GM10266 (cell line): ENCODE measurements around the gene C5orf24.
"Not testable (repeated sequence)": the region's sequence is repeated elsewhere in the genome, so short reads cannot be mapped to it uniquely, and the experiment has no call there.

ENCODE experiments used
- DNase-seq: peaks from one replicate; pipeline ENCODE4 v3.0.0; 2012; ENCODE audit errors: extremely low spot score
- TF ChIP-seq, protein P1 (sequence below): IDR thresholded peaks from 2 replicates; pipeline ENCODE4 v1.5.1; 2012; ENCODE audit warnings: mild to moderate bottlenecking, low read depth; ENCODE audit not compliant: control insufficient read depth, insufficient read depth; ENCODE audit errors: missing control alignments

The C5orf24 gene

DNA sequence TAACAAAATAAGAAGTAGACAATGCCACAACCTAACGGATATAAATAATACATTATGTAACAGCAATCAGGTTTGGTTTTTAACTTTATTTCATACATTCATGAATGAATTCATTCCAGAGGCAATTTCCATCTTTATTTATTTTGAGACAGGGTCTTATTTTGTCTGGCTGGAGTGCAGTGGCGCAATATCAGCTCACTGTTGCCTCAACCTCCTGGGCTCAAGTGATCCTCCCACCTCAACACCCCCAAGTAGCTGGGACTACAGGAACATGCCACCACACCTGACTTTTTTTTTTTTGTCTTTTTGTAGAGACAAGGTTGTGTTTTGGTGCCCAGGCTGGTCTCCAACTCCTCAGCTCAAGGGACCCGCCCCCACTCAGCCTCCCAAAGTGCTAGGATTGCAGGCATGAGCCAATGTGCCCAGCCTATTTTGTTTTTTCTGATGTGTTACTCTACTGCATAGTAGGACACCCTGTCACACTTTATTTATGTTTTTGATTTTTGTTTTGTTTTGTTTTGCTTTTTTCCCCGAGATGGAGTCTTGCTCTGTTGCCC is 26.3 kb upstream of the C5orf24 start:
- TF ChIP-seq, protein P1, sequence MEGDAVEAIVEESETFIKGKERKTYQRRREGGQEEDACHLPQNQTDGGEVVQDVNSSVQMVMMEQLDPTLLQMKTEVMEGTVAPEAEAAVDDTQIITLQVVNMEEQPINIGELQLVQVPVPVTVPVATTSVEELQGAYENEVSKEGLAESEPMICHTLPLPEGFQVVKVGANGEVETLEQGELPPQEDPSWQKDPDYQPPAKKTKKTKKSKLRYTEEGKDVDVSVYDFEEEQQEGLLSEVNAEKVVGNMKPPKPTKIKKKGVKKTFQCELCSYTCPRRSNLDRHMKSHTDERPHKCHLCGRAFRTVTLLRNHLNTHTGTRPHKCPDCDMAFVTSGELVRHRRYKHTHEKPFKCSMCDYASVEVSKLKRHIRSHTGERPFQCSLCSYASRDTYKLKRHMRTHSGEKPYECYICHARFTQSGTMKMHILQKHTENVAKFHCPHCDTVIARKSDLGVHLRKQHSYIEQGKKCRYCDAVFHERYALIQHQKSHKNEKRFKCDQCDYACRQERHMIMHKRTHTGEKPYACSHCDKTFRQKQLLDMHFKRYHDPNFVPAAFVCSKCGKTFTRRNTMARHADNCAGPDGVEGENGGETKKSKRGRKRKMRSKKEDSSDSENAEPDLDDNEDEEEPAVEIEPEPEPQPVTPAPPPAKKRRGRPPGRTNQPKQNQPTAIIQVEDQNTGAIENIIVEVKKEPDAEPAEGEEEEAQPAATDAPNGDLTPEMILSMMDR = no peak

GRCh38 chr5:134821841-134822240 is 23.9 kb upstream of the C5orf24 start:
- no peak for DNase-seq
- TF ChIP-seq, protein P1 = no peak

More for the DNA sequence above, 26.3 kb upstream of the C5orf24 start:
- no peak for DNase-seq

GRCh38 chr5:134824681-134825080 is 21.1 kb upstream of the C5orf24 start:
- DNase-seq = no peak
- TF ChIP-seq, protein P1 = no peak

GRCh38 chr5:134825212-134825611 is 20.6 kb upstream of the C5orf24 start:
- TF ChIP-seq, protein P1 = no peak
- DNase-seq = no peak

- no peak for DNase-seq
- TF ChIP-seq, protein P1 = no peak
These were observed 12.3 kb upstream of the C5orf24 start for GRCh38 chr5:134833340-134834032.

DNA sequence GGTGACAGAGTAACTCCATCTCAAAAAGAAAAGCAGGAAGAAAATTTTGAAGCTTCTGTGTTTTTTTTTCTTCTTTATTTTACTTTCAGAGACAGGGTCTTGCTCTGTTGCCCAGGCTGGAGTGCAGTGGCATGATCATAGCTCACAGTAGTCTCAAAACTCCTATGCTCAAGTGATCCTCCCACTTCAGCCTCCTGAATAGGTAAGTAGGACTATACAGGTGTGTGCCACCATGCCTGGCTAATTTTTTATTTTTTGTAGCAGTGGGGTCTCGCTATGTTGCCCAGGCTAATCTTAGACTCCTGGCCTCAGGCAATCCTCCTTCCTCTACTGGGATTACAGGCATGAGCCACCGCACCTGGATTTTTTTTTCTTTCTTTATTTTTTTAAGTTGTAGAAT is 10.1 kb upstream of the C5orf24 start:
- TF ChIP-seq, protein P1 = no peak
- no peak for DNase-seq

GRCh38 chr5:134837530-134838181 is 8.1 kb upstream of the C5orf24 start:
- TF ChIP-seq, protein P1 = no peak
- DNase-seq = no peak

DNA sequence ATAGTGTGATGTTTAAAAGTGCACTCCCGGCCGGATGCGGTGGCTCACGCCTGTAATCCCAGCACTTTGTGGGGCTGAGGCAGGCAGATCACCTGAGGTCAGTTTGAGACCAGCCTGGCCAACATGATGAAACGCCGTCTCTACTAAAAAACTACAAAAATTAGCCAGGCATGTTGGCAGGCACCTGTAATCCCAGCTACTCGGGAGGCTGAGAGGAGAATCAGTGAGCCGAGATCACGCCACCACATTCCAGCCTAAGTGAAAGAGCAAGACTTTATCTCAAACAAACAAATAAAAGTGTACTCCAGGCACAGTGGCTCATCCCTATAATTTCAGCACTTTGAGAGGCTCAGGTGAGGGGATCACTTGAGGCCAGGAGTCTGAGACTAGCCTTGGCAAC is 7.4 kb upstream of the C5orf24 start:
- DNase-seq = not testable (repeated sequence)
